Endothelial cell of umbilical vein (primary cell): ENCODE data around the gene ABCC1. TPM values are rescaled to one million over a fixed set of nuclear protein-coding genes. Genes with fewer than 3 reads are reported as not detected.

ENCODE experiments used
- BruUV-seq: library from RNA; stranded (reverse); fragments of 400-500 nt; replicated peaks from 2 replicates; lab custom pipeline; 2021; lab: Mats Ljungman, UMichigan
- CTCF ChIA-PET: fragments of 300-600, 350-600 bp; sonication (Branson Sonifier 250); formaldehyde crosslinking; loops from one replicate; lab custom pipeline; 2021; ENCODE audit warnings: antibody characterized with exemption, inconsistent platforms; lab: Charles Lee
- POLR2A ChIA-PET: fragments of 300-600, 350-600 bp; sonication (Branson Sonifier 250); formaldehyde crosslinking; loops from one replicate; lab custom pipeline; 2021; ENCODE audit warnings: antibody characterized with exemption, inconsistent platforms; lab: Charles Lee
- DNase-seq: peaks from one replicate; pipeline ENCODE4 v3.0.0-alpha.2; 2011; ENCODE audit warnings: low read depth, low spot score
- FAIRE-seq: peaks from 2 replicates; lab custom pipeline; 2011; peaks lifted over from hg19 to GRCh38; lab: Jason Lieb, UNC
- H2AFZ ChIP-seq: 2 replicates; pipeline ENCODE4 v1.6.0; 2012; ENCODE audit warnings: low read depth, low read length, control low read depth, inconsistent platforms
- H3K27ac ChIP-seq: 2 replicates; pipeline ENCODE4 v1.5.1; 2011; ENCODE audit warnings: low read depth, mild to moderate bottlenecking, control low read depth, low read length, moderate library complexity; ENCODE audit not compliant: insufficient read depth
- H3K27me3 ChIP-seq, 2 experiments: 2 replicates each; pipeline versions ENCODE4 v1.6.0 to v1.6.1; 2011; ENCODE audit warnings: low read length in 2 of 2, mixed read lengths in 1 of 2; ENCODE audit not compliant: control insufficient read depth in 2 of 2, insufficient read depth in 2 of 2
- H3K36me3 ChIP-seq, 2 experiments: 2 replicates in 1 of 2; 3 replicates in 1 of 2; pipeline ENCODE4 v1.5.1; 2011; ENCODE audit warnings: low read length in 2 of 2, mild to moderate bottlenecking in 1 of 2, moderate library complexity in 1 of 2; ENCODE audit not compliant: control insufficient read depth in 2 of 2, insufficient read depth in 2 of 2; ENCODE audit errors: extremely low read depth in 1 of 2
- H3K4me1 ChIP-seq: 3 replicates; pipeline ENCODE4 v1.5.1; 2011; ENCODE audit warnings: mild to moderate bottlenecking, low read length; ENCODE audit not compliant: control insufficient read depth, insufficient read depth; ENCODE audit errors: extremely low read depth
- H3K4me2 ChIP-seq: 2 replicates; pipeline ENCODE4 v1.6.1; 2011; ENCODE audit warnings: low read length, control low read depth, mixed read lengths; ENCODE audit not compliant: insufficient read depth
- H3K4me3 ChIP-seq, 3 experiments: fragments of 200-600 bp in 1 of 3; sonication (generic), shearing (Covaris generic) in 1 of 3; replicated peaks in 1 of 3; 2 replicates each; pipeline ENCODE4 v1.5.1; 2011 to 2016; ENCODE audit warnings: control low read depth in 3 of 3, low read length in 3 of 3, mild to moderate bottlenecking in 2 of 3, inconsistent platforms in 1 of 3, low read depth in 1 of 3, moderate library complexity in 1 of 3; ENCODE audit not compliant: insufficient read depth in 1 of 3
- H3K79me2 ChIP-seq: 2 replicates; pipeline ENCODE4 v1.6.0; 2012; ENCODE audit warnings: low read length, inconsistent platforms; ENCODE audit not compliant: control insufficient read depth, insufficient read depth
- H3K9ac ChIP-seq: replicated peaks from 2 replicates; pipeline ENCODE3; 2011; ENCODE audit warnings: low read length, control low read depth; ENCODE audit not compliant: insufficient read depth; ENCODE audit errors: extremely low read depth
- H3K9me1 ChIP-seq: replicated peaks from 3 replicates; pipeline ENCODE4 v1.6.0; 2011; ENCODE audit warnings: mild to moderate bottlenecking, low read length; ENCODE audit not compliant: control insufficient read depth, insufficient read depth; ENCODE audit errors: extremely low read depth
- H3K9me3 ChIP-seq: replicated peaks from 2 replicates; pipeline ENCODE4 v1.5.1; 2012; ENCODE audit warnings: low read length, inconsistent platforms; ENCODE audit not compliant: control insufficient read depth, insufficient read depth
- H4K20me1 ChIP-seq: replicated peaks from 2 replicates; pipeline ENCODE3; 2011; ENCODE audit warnings: mild to moderate bottlenecking, low read length; ENCODE audit not compliant: control insufficient read depth, insufficient read depth; ENCODE audit errors: extremely low read depth
- EZH2 ChIP-seq: IDR thresholded peaks from 2 replicates; pipeline ENCODE4 v1.6.1; 2012; ENCODE audit warnings: borderline replicate concordance, low read depth, mild to moderate bottlenecking, moderate library complexity, low read length, inconsistent platforms; ENCODE audit not compliant: severe bottlenecking
- FOS ChIP-seq: IDR thresholded peaks from 2 replicates; pipeline ENCODE4 v1.6.1; 2011; ENCODE audit warnings: mild to moderate bottlenecking, low read length, moderate library complexity, borderline replicate concordance; ENCODE audit not compliant: insufficient read depth
- GATA2 ChIP-seq: IDR thresholded peaks from 2 replicates; pipeline ENCODE4 v1.7.0; 2011; ENCODE audit warnings: low read depth, mild to moderate bottlenecking, moderate library complexity, mixed read lengths, low read length; ENCODE audit not compliant: insufficient read length, insufficient read depth
- JUN ChIP-seq: IDR thresholded peaks from 2 replicates; pipeline ENCODE4 v1.6.1; 2011; ENCODE audit warnings: borderline replicate concordance, low read depth; ENCODE audit not compliant: insufficient read length, insufficient read depth
- MAX ChIP-seq: IDR thresholded peaks from 2 replicates; pipeline ENCODE4 v1.6.1; 2011; ENCODE audit not compliant: insufficient read depth, insufficient read length
- MYC ChIP-seq: IDR thresholded peaks from one replicate; pipeline ENCODE4 v1.6.1; 2011; ENCODE audit warnings: mild to moderate bottlenecking, low read depth, low read length
- POLR2A ChIP-seq: IDR thresholded peaks from 2 replicates; pipeline ENCODE4 v1.6.1; 2012; ENCODE audit warnings: low read depth, mild to moderate bottlenecking, control low read depth, low read length
- POLR2AphosphoS5 ChIP-seq: IDR thresholded peaks from 2 replicates; pipeline ENCODE4 v1.6.1; 2012; ENCODE audit warnings: low read depth, mild to moderate bottlenecking, control low read depth, low read length, moderate library complexity; ENCODE audit not compliant: insufficient read depth
- dilution Hi-C: fragments of 300-500 bp; cut with MboI; formaldehyde crosslinking; loops from one replicate; pipeline ENCODE4 v1.15.0; 2019; ENCODE audit warnings: low sequenced_read_pairs; ENCODE audit not compliant: extremely low pct_ligation_motif_present
- intact Hi-C: fragments of 100-400 bp; cut with micrococcal nuclease; formaldehyde crosslinking; loops from one replicate; pipeline ENCODE4 v1.10.0; 2022
- polyA plus RNA-seq, 4 experiments: library from polyadenylated mRNA; depleted of rRNA in 3 of 4; stranded (reverse) in 3 of 4; unstranded in 1 of 4; fragments of >200 nt; gene quantifications; 2 replicates each; pipeline versions ENCODE4 v1.2.1 to v1.2.3, GENCODE V29; 2011 to 2012; ENCODE audit warnings: missing spikeins in 1 of 4
- total RNA-seq: library from RNA; stranded (reverse); gene quantifications from 2 replicates; pipeline ENCODE4 v1.2.3, GENCODE V29; 2021
- TF ChIP-seq, protein P1 (sequence below), 2 donors: IDR thresholded peaks; 1 replicate in 1 of 2; 2 replicates in 1 of 2; pipeline ENCODE4 v1.5.1; 2011; ENCODE audit warnings: low read length in 2 of 2, mild to moderate bottlenecking in 2 of 2, moderate library complexity in 2 of 2, control low read depth in 1 of 2, inconsistent platforms in 1 of 2, low read depth in 1 of 2; ENCODE audit not compliant: insufficient read depth in 1 of 2; ENCODE audit errors: extremely low read depth in 1 of 2

The ABCC1 gene
- total and polyA plus RNA-seq, 2 donors (not counting 3 experiments of a cell fraction or from before 2014, with no cell fraction given) = 46.1 to 89.2 TPM

GRCh38 chr16:16163109-16163508 lies 213.7 kb downstream of the ABCC1 start:
- peaks cover 0 to 1% of the 10 kb centered on the region in 2 experiments for H3K27me3 ChIP-seq
- DNase-seq (no peak), FAIRE-seq (no peak)
- POLR2A ChIA-PET = no interaction called here
- no peak overlapping the region for H3K4me2 ChIP-seq
- CTCF ChIA-PET = no interaction called here
- no peak overlapping the region for H2AFZ ChIP-seq
- no peak overlapping the region for H3K9ac ChIP-seq
- dilution Hi-C loops (no loop called here), intact Hi-C loops (no loop called here)
- no peak overlapping the region for H3K4me3 ChIP-seq
- no peaks in the 10 kb centered on the region for H3K79me2 ChIP-seq
- no peaks in the 10 kb centered on the region for H3K9me1 ChIP-seq
- no peaks in the 10 kb centered on the region for H3K36me3 ChIP-seq
- no peak overlapping the region for H3K27ac ChIP-seq
- BruUV-seq = no TSS peak
- H3K4me1 ChIP-seq = no peaks in the 10 kb centered on the region
- no peaks in the 10 kb centered on the region for H4K20me1 ChIP-seq
- TF ChIP-seq MAX (no peak), POLR2A (no peak), GATA2 (no peak)
- TF ChIP-seq, protein P1, sequence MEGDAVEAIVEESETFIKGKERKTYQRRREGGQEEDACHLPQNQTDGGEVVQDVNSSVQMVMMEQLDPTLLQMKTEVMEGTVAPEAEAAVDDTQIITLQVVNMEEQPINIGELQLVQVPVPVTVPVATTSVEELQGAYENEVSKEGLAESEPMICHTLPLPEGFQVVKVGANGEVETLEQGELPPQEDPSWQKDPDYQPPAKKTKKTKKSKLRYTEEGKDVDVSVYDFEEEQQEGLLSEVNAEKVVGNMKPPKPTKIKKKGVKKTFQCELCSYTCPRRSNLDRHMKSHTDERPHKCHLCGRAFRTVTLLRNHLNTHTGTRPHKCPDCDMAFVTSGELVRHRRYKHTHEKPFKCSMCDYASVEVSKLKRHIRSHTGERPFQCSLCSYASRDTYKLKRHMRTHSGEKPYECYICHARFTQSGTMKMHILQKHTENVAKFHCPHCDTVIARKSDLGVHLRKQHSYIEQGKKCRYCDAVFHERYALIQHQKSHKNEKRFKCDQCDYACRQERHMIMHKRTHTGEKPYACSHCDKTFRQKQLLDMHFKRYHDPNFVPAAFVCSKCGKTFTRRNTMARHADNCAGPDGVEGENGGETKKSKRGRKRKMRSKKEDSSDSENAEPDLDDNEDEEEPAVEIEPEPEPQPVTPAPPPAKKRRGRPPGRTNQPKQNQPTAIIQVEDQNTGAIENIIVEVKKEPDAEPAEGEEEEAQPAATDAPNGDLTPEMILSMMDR (IDR thresholded peaks at IDR 0.05; ENCODE audit: extremely low read depth in 1 of 2, insufficient read depth in 1 of 2, low read depth in 1 of 2, low read length in 2 of 2) = no peak
- H3K9me3 ChIP-seq = no peaks in the 10 kb centered on the region

- no peak for FAIRE-seq
- intact Hi-C loops = no loop called here
- POLR2A ChIA-PET = no interaction called here
These were observed 214.2 kb downstream of the ABCC1 start for GRCh38 chr16:16163571-16163970.

More at GRCh38 chr16:16163571-16163970, 214.2 kb downstream of the ABCC1 start:
- H3K36me3 ChIP-seq = no peaks in the 10 kb centered on the region
- H3K4me1 ChIP-seq = no peaks in the 10 kb centered on the region
- peaks cover 0 to 1% of the 10 kb centered on the region in 2 experiments for H3K27me3 ChIP-seq
- TF ChIP-seq POLR2A (no peak), FOS (no peak), JUN (no peak), MYC (no peak), POLR2AphosphoS5 (no peak), GATA2 (no peak), EZH2 (no peak), MAX (no peak)
- dilution Hi-C loops = no loop called here
- H3K27ac ChIP-seq = no peak overlapping the region
- H3K9me3 ChIP-seq = no peaks in the 10 kb centered on the region
- H2AFZ ChIP-seq = no peak overlapping the region
- no peak overlapping the region for H3K4me2 ChIP-seq
- CTCF ChIA-PET = no interaction called here
- no peaks in the 10 kb centered on the region for H4K20me1 ChIP-seq
- H3K9ac ChIP-seq = no peak overlapping the region
- no peak overlapping the region for H3K4me3 ChIP-seq
- DNase-seq = no peak
- no peaks in the 10 kb centered on the region for H3K79me2 ChIP-seq
- no peaks in the 10 kb centered on the region for H3K9me1 ChIP-seq
- BruUV-seq = no TSS peak
